GM21723 (cell line): ENCODE results near the gene CD55.
"Not testable (repeated sequence)": the region's sequence is repeated elsewhere in the genome, so short reads cannot be mapped to it uniquely, and the experiment has no call there.

Source experiments
- ATAC-seq: cut with Tn5 transposase; IDR thresholded peaks from one replicate; pipeline ENCODE4 v1.9.1; 2021; ENCODE audit warnings: mild to moderate bottlenecking, moderate library complexity; ENCODE audit not compliant: unreplicated experiment

CD55 gene

GRCh38 chr1:207304710-207305488 lies 16.6 kb upstream of the CD55 start:
- no peak for ATAC-seq

DNA sequence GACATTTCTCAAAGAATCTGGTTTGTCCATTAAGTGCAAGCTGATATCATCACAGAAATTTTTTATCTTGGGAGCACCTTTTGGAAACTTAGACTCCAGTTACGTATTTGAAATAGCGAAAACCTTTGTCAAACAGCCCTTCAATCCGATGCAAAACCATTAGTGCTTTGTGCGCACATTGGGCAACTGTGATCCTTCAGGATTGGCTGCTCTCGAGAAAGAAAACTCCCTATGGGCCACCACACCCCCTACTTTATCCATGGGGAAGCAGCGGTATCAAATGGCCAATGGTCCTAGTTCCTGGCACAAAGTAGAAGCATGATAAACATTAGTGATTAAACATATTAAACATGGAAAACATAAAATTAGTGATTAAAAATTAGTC lies 16.0 kb upstream of the CD55 start:
- ATAC-seq, result no peak

DNA sequence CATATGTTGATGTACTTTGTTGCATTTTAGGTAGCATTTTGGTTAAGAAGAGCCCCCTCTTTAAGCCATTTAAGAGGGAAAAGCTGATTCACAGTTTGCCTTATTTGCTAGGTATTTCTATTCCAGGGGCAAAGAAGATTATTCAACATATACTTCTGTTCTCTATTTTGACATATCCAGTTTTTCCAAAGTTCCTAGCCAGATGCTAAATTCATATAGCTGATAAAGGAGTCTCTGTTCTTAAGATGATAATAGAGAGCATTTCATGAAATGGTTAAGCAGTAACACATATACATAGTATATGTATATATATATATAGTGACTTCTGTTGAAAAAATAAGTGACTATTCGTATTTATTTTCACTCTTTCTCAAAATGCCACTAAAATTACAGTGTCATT lies 15.5 kb upstream of the CD55 start:
- ATAC-seq, result no peak

DNA sequence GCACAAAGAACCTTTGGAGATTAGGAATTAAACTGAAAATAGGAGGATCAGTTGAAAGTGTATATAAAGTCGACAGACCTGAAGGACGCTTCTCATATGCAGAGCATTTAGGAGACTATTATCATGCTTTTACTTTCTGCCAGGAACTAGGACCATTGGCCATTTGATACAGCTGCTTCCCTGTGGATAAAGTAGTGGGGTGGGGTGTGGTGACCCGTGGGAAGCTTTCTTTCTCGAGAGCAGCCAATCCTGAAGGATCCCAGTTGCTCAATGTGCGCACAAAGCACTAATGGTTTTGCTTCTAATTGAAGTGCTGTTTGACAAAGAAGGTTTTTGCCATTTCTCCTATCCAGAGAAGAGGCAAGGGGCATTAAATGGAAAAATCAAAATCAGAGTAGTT lies 14.9 kb upstream of the CD55 start:
- ATAC-seq, result no peak

DNA sequence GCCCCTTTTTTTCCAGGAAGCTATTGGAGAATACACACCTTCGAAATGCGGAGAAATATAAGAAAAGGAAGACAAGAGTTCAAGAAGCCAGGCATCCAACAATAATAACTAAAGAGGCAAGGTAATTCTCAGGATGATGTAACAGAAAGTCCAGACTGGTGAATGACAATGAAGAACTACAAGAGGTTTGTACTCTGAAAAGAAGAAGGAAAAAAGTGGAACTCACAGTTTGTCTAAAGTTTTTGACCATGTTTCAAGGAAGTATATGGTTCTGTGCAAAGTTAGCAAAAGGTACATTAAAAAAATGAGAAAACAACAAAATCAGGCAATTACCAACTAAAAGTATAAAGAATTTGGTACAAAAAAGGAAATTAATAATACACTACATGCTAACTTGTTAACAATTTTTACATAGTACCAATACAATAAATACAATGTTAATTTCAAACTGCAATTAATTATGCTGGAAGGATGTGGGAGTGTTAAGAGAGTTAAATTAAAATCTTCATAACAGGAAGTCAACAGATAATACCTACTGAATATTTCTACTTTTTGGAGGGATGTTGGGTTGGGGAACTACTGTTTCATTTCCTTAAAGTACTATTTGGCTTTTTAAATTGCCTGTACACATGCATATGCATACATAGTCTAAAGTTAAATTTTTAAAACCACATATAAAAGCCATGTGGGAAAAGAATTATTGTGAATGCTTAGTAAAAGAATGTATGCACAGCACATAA lies 12.9 kb upstream of the CD55 start:
- ATAC-seq, result no peak

GRCh38 chr1:207309745-207310273 lies 11.7 kb upstream of the CD55 start:
- ATAC-seq, result no peak

GRCh38 chr1:207311888-207312603 lies 9.4 kb upstream of the CD55 start:
- ATAC-seq, result no peak

GRCh38 chr1:207312604-207312920 lies 8.9 kb upstream of the CD55 start:
- ATAC-seq, result no peak

- no peak for ATAC-seq
Measured at GRCh38 chr1:207313131-207313530, 8.3 kb upstream of the CD55 start.

DNA sequence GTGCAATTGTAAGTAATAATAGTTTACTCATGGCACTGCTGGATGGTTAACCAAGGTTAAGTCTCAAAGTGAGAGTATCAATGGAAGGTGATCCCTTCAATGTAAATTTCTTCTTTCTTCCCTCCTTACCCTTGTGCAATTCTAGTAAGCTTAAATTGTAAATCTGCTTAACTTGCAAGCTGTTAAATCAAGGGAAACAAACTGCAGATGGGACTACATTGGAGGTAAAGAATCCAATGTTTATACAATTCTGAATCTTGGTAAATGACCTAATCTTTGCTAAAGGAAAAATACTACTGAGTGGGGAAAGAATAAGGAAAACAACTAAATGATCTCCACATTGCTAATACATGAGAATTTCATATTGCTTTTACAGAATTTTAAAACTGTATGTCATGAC lies 6.7 kb upstream of the CD55 start:
- ATAC-seq, result no peak

DNA sequence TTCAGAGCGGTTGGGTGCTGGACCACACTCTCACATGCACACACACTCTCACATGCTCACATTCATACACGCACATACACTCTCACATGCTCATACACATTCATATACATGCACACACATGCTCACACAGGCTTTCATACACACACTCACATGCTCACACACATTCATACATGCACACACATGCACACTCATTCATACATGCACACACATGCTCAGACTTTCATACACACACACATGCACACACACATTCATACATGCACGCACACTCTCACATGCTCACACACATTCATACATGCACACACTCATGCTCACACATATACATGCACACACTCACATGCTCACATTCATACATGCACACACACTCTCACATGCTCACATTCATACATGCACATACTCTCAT lies 6.0 kb upstream of the CD55 start:
- ATAC-seq, result no peak

GRCh38 chr1:207316141-207316540 lies 5.3 kb upstream of the CD55 start:
- ATAC-seq, result no peak

DNA sequence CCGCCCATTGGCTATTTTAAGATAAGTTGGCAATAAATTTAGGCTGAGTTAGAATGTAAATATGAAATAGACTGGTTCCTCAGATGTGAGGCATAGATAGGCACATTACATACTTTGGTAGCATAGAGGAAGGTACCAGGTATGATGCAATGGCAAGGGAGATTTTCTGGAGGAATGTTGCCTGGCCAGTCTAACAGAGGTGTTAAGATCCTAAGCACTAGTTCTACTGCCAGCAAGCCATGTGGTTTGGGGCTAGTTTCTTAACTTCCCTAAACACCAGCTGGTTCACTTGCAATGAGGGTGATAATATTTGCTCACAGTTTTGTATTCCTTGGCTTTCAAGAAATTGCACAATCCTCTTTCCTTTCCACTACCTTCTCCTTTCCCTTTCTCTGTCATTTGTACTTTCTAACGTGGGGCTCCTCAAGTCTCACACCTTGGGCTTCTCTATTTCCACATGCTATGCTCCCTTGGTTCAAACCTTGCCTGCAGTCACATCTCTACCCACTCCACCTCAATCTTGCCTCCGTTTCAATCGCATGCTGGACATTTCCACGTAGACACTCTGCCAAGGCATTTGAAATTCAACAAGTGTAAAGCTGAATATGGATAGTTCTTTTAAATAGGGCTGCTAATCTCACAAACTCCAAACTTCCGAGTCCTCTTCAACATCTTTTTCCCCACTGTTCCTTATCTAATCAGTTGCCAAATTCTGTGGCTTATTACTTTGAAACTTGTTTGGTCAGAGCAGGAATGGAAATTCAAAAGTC lies 4.7 kb upstream of the CD55 start:
- no peak for ATAC-seq

DNA sequence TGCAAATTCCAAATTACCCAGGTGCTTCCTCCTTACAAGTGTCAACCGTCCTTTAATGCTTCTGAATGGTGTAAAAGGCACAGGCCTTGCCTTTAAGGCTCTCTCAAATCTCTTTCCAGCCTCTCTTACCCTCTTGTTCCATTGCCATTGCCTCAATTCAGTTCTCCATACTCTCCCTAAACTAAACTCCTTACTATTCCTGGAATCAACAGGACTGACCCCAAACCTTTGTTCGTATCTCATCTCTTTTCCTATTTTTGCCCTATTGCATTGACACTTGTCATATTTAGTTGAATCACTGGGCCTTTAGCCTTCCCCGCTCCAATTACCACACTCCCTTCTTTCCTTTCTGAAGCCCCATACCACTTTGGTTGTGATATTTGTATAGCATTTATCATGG lies 3.9 kb upstream of the CD55 start:
- no peak for ATAC-seq

GRCh38 chr1:207318072-207318619 lies 3.3 kb upstream of the CD55 start:
- ATAC-seq, result no peak

DNA sequence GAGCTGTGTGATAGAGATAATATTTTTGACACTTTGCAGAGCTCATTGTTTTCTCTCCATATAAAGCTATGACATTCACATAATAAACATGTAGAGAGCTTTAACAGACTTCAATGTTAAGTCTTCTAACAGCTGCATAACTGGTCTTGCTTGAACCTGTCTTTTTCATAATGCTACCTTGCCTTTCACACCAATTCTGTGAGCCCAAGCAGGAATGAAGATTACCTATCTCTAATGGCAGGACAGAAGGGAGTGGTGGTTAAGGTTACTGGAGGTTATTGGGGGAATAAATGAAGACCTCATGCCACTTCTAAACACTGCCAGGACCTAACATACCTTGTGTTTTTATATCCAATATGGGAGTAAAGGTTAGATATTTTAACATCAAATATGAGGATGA lies 2.3 kb upstream of the CD55 start:
- no peak for ATAC-seq

DNA sequence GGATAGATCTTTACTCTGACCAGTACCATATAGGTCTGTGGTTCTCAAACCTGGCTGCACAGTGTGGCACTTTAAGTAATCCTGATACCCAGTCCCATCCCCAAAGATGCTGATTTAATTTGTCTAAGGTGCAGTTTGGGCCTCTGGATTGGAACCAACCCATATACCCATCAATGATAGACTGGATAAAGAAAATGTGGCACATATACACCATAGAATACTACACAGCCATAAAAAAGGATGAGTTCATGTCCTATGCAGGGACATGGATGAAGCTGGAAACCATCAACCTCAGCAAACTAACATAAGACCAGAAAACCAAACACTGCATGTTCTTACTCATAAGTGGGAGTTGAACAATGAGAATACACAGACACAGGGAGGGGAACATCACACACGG lies 1.4 kb upstream of the CD55 start:
- not testable (repeated sequence) for ATAC-seq

- peak; percentile 6 for ATAC-seq
Measured at GRCh38 chr1:207321790-207322645, 540 bp downstream of the CD55 start.

DNA sequence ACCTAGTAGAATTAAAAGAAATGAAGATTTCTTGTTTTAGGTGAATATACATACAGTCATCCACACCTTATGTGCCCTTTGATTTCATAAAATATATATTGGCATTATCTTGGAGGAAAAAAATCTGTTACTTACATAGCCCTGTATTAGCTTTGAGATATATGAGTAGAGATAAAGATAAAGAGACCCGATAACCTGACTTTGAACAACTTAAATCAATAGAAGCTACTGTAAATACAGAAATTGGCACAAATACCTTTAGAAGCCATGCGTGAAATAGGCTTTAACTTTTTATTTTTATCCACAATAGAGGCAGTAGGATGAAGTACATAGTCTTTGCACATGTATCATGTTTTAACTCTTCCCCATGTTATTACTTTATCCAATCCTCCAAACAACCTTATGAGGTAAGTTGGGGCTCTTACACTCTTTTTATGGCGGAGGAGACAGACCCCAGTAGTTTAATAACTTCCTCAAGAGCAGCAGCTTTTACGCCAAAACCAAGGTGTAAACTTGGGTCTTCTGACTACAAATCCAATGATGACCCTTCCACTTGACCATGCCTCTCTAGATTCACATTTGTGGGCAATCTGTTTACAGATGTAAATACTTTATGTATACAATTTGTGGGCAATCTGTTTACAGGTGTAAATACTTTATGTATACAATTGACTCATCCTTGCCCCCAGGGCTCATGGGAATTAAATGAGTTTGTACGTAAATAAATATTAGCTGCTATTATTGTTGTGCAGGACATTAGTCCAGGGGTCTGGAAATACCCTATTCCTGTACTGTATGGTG lies 2.1 kb downstream of the CD55 start:
- no peak for ATAC-seq
